Measurements from ENCODE around the gene RBMS1.

RBMS1 gene

DNA sequence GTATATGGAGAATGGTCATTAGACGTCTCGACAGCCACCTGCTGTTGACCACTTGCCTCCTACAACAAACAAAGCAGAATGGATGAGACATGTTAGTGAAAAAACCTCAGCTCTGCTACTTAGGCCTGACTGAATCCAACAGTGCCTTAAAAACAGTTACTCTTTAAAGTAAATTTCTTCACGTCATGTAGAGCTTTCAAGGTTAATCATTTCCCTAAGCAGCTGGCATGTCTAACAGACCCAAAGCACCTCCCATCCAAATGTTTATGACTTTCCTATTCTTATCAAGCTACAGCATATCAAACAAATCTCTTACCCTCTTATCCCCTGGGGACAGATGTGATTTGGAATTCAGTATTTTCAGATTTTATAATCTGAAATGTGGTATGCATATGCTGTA, 218.0 kb downstream of the RBMS1 start:
- DNase-seq (ENCODE audit: low read depth): no peak

DNA sequence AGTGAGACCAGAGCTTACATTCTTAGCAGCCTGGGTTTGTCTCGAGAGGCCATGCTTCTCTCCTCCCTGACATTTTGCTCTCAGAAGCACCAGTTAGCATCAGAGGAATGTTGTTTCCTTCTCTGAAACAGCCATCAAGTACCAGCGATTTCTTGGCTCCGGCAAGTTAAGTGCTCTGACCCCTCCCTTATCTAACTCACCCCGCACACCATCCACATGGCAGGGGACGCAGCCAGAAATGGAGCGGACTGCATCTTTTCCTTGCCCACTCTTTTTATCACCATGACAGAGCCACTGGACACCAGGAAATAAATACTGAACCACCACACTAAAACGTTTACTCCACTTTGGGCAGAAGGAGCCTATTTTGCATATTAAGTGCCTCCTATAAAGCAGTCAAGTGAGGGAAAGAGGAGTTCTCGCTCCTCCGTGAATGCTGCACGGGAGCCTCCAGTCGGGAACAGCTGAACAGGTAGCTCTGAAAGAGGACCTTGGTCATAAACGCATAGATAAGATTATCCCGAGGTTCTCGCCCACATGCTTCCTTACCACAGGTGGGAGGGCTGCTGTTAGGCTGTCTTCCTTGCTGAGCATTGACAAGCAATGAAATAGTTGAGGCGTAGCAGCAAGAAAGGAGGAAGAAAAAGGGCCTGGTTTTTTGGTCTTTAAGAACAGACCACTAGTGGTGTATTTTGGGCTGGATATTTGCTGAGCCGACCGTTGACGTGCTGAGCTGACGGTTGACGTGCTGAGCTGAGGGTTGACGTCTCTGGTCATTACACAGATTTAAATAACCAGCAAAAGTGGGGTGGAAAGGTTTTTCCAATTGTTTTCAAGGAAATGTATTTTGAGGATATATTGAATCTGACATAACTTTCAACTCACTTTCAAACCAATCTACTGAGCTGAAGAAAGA, 222.2 kb downstream of the RBMS1 start:
- no peak for DNase-seq (ENCODE audit: low read depth)

DNA sequence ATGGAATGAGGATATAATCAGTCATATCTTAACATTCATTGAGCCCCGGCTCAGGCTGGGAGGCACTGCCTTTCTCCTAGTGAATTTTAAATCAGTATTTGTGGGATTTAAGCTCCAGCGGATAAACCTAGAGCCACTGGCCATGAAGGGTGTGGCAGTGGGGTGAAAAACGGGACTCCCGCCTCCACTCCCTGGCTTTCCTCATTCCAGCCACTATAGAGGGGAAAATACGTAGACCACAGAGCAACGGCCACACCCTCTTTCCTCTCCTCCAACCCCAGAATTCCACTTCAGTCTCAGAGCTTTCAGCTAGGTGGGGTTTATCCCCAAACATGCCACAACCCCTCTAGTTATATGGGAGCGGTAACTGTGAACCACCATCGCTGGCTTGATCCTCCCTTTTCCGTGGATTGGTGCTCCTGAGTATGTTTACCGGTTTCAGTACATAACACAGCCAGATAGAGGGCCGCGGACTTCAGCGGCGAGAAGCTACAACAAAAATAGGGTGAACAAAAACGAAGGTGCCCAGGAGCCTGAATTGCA, 223.0 kb downstream of the RBMS1 start:
- DNase-seq (ENCODE audit: low read depth): no peak

DNA sequence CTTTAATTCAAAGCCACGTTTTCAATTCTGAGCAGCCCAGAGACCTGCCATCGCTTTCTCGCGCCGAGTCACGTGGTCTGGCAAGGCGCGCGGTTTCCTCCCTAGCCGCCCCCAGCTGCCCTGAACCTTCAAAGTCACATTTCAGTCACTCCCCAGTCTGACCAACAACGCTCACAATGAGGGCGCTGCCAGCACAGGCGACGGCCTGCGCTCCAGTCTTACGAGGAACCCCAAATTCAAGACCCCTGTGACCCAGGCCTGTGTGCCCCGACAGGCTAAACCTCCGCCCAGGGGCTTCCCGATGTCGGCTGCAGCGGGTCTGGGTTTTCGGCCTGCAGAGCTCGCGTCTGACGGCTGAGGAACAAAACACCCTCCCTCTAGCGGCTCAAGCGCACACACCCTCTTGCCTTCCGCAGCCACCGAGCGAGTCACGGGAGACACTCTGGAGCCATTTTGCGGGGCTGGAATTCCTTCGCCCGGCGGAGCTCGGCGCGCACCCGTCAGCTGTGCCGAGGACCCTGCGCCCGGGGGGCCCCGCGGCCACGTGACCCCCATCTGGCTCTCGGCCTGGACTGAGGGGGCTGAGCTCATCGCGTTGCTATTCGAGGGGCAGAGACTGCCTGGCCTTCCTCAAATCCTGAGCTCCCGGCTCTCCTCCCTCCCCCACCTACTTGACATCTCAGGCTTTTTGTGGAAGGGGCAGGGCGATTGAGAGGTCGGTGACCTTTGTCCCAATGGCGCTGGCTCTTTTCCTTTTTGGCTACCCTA, 223.6 kb downstream of the RBMS1 start:
- DNase-seq (ENCODE audit: low read depth): peak; percentile 81

DNA sequence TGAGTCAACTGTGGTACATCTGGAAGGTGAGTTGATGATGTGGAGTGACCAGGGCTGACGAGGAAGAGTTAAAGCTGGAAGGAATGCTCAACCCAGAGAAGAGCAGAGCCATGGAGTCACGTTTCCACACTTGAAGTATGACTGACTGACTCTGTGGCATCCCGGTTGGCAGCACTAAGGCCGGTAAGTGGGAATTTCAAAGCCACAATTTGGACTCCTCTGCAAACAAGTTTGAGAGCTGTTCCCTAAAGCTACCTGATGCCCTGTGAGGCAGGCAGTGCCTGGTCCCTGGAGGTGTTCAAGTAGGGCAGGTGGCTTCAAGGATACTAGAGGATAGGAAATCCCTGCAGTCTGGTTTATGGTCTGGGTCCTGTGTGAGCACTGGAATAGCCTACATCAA, 224.2 kb downstream of the RBMS1 start:
- no peak for DNase-seq (ENCODE audit: low read depth)

DNA sequence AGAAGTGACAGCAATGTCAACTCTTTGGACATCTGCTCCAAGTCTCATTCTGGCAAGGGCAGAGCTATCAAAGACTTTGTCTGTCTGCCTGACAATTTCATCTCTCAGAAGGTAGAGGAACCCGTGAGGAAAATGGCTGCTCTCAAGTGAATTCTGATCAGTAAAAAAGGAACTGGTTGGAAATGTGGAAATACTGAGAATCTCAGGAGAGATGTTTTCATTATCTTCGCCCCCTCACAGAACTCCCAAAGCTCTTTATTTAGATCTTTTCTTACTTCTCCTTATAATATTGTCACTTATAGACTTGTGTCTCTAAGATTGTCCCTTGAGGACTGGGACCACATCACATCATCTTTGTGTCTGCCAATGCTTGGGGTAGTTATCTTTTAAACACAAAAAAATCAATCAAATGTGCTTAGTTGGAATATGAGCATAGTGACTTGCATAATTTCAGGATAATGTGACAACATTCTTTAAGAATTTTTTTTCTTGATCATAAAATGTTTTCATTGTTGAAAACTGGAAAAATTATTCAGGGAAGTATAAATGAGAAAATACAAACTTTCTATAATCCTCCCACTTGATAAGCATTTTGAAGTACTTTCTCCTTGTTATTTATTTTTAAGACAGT, 225.3 kb downstream of the RBMS1 start:
- DNase-seq (ENCODE audit: low read depth): no peak

DNA sequence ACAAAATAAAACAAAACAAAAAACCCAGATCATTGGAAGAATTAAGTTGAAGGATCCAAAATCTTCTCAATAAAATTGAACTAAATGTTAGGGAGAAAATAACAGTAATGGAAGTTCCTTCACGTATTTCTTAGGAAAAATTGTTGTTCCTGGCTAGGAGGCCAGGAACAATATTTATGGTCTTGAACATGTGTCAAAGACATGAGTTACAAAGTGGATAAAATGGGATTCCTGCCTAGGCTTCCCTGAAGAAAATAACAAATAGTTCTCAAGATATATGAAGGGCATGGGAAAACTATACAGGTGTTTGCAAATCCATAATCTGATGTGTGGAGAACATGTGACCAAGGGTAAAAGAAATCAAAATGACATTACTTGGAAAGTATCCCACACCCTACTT, 225.9 kb downstream of the RBMS1 start:
- no peak for DNase-seq (ENCODE audit: low read depth)

DNA sequence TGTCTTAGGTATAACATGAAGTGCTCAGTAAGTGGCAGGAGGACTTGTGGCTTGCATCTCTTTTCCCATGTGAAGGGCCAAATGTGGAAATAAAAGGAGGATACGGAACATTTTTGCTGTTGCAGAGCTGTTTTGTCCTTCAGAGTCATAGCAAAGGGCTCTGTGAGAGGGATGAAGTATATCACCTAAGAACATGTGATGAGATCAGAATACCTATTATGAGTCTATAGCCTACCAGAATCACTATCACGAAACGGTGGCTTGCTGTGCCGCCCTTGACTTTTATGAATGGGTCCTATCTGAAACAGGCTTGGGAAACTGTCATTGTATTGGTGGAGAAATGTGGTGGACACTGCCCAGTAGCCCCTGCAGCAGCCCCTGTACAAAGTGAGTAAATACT, 226.6 kb downstream of the RBMS1 start:
- no peak for DNase-seq (ENCODE audit: low read depth)

DNA sequence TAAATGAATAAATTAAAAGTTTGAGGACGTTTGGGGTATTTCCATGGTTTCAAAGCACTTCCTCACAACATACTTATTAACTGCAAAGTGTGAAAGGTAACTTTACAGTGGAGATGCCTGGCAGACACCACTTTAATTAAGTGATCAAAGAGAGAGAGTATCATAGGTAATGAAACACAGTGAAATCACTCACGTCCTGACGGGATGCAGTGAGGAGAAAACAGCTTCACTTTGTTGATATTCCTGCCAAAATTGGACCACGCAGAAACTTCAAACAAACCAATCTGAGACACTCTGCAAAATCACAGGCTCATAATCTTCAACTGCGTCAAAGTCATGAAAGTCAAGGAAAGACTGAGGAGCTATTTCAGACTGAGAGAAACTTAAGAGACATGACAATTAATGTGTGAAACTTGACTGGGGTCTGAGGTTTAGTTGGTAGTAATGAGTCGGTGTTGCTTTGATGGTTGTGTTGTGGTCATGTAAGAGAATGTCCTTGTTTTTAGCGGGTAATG, 227.5 kb downstream of the RBMS1 start:
- DNase-seq (ENCODE audit: low read depth): no peak

DNA sequence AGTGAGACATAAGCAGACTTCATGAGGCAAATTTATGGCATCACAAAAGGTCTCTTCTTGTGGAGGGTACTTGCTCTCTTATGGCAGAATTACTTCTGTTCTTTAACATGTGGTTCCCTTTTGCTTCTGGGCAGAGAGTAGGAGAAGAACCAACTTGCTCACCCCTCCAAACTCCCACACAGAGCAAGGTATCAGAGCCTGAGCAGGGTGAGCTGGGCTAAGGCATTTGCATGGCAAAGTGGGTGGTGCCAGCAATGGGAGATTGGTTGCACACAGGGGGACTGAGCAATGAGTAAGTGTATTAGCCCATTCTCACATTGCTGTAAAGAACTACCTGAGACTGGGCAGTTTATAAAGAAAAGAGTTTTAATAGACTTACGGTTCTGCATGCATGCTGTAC, 229.3 kb downstream of the RBMS1 start:
- DNase-seq (ENCODE audit: low read depth): no peak

DNA sequence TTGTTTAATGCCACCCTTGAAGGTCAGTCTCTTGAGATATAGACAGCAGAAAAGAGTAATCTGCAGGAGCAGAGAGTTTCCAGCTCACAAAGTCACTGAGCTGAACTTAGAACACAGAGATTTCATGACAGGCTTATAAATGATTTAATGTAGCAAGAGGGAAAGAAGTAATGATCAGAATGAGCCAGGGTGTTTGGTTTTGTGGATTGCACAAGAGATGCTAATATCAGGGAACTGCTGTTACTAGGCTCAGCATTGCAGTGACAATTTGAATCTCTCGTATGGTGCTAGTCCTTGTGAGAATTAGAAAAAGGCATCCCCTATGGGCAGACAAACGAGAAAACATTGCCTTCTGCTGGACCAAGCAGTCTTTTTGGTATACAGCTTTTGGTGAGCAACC, 231.9 kb downstream of the RBMS1 start:
- no peak for DNase-seq (ENCODE audit: low read depth)

DNA sequence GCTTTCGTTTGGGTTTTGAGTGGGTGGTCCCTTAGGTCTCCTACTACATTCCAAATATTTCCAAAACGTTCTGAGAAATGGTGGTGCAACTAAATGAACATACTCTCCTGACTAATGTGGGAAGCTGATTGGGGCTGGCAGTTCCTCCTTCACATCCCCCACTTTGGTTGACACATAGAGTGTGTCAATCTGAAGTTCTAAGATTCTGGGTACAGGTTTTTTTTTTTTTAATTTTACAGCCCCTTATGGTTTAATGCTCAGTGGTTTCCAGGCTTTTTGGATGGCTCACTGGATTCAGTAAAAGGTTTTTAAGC, 235.2 kb downstream of the RBMS1 start:
- DNase-seq (ENCODE audit: low read depth): no peak

DNA sequence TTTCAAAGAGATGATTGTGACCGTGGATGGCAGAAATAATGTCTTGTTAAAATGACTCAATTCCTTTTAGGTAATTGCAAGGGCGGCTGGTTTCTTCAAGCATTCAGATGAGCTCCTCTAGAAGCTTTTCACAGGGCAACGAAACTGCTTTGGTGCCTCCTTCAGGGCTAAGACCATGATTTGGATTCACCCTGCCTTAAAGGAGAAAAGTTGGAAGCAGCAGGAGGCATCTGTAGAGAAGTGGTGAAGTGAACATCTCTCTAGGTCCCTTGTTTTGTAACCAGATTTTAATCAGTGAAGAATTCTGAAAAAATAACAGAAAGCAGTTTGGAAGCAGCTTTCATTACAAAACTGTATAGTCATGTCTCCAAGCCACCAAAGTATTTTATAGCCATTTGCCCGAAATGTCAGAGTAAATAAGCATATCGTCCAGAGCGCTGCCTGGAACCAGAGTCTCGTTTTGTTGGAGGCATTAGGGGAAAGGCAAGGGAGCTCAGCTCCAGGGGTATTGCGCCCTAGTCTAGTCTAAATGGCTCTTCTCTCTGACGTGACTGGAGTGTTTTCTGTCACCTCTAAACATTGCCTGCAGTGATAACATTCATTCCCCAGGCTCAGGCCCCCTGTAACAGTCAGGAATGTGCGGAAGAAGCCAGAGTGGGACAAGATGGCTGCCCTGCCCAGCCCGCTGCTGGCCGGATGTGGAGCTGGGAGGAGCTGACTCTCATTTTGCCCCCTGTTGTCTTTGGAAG, 235.7 kb downstream of the RBMS1 start:
- DNase-seq (ENCODE audit: low read depth): no peak

DNA sequence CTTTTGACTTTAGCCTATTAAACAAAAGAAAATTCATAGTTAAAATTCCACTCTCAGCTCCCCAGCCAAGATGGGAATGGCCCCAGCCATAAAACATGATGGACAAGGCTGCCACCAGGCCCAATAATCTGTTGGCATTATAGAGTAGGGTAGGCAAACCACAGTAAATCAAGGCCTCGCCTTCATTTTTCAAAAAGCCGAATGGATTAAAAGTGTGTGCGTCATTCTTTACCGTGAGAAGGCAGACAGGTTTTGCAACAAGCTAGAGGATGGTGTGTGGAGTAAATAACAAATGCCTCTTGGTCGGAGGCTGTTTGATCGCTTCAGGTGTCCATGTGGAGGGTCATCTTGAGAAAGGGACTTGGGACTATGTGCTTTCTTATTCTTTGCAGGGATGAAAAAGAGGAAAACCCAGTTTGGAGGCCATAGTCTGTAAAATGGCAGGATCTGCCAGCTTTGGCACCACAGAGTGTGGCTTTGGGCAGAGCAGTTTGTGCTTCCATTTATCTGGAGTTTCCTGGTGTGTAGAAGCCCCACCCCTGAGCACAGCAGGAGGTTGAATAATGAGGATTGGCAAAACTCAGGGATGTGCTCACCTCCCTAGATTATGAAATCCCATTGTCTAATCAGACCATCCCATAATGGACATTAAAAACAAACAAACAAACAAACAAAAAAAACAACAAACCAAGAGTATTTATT, 236.4 kb downstream of the RBMS1 start:
- DNase-seq (ENCODE audit: low read depth): no peak

DNA sequence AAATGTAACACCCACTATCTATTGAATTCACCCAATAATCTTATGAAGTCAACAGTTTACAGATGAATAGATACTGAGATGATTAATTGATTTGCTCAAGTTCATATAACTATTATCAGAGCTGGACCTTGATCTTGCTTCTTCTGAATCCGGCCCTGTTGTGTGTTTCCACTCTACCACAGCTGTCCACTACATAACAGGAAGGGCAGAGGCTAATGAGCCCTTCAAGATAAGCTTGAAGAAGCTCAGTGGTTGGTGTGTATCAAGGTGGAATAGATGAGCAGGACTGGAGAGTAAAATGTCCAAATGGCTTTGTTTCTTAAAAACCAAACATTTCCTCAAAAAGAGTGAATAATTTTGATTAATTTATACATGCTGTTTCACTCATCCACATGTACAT, 237.1 kb downstream of the RBMS1 start:
- DNase-seq (ENCODE audit: low read depth): no peak

DNA sequence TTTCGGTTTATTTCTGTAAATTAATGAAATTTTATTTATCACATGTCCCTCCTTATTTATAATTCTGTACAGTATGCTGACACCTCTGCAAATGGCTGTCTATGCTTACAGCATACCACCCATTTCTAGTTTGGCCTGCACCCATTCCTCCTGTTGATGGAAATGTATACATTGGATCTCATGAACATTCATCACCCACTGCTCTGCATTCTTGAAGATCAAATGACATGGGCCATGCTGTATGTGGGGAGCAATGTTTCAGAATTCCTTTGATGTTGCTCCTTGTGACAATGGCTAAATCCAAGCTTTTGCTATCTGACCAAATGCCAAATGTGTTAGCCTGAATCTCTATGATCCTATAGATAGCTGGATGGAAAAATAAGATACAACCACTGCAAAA, 238.2 kb downstream of the RBMS1 start:
- DNase-seq (ENCODE audit: low read depth): no peak

DNA sequence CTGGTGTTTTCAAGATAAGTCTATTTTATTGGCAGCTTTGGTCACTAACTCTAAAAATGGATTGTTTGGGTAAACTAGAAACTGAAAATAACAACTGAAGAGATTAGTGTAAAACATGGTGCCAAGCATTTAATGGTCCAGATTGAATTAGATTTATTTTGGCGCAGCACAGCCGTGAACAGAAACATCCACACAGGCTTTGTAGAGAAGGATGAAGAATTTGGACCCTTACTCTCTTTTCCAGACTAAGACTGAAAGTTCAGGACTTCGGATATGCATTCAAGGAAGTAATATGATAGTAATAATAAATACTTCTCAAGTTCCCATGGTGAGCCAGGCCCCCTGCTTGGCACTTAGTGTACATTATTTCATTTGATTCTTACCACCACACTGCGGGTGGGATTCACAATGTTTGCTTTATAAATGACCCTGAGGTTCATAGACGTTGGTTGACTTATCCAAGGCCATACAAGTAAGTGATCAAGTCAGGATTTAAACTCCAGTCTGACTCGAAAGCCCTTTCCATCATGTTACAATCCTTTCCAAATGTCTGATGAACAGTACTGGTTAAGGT, 239.3 kb downstream of the RBMS1 start:
- no peak for DNase-seq (ENCODE audit: low read depth)

DNA sequence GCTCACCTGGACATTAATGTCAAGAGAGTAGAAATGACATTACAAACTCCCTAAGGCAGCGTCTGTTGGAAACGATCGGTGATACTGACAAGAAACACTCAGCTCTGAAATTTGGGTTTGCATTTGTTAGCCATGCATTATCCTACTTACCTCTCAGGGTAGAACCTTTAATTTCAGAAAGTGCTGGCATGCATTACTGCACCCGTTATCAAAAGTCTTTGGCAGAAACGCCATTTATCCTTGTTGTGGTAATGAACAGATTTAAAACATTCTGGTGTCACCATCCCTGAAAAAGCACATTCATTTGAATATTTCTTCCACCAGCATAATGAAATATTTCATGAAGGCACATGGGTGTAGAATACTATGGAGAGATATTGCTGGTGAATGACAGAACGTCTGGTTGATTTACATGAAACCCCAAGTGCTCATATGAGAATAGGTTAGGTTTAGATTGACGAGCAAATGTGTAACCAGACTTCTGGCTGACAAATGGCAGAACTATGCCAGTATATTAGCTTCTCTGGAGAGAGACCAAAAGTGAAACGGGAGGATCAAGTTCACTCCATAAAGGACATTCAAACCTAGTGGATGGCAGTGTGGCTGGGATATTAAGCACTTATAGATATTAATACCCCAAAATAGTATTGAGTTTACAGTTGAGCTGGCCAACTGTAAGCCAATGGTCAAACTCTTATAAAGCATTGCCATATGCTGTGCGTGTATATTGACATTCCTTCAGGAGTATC, 240.0 kb downstream of the RBMS1 start:
- no peak for DNase-seq (ENCODE audit: low read depth)

DNA sequence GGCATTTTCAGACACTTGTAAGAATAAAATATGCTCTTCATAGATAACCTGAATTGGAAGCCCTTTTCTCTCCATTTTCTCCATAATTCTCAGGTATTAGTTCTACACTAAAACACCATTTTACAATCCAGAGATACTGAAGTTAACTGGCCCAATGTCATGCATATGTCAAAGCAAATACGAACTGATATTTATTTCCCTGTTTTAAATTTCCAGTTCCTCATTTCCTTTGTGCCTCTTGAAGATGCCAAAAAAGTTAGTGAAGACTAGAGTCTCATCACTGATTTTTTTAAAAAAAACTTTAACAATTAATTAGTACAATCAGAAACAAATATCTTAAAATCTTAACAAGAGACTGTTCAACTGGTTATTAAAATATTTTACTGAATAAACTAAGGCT, 240.7 kb downstream of the RBMS1 start:
- no peak for DNase-seq (ENCODE audit: low read depth)

DNA sequence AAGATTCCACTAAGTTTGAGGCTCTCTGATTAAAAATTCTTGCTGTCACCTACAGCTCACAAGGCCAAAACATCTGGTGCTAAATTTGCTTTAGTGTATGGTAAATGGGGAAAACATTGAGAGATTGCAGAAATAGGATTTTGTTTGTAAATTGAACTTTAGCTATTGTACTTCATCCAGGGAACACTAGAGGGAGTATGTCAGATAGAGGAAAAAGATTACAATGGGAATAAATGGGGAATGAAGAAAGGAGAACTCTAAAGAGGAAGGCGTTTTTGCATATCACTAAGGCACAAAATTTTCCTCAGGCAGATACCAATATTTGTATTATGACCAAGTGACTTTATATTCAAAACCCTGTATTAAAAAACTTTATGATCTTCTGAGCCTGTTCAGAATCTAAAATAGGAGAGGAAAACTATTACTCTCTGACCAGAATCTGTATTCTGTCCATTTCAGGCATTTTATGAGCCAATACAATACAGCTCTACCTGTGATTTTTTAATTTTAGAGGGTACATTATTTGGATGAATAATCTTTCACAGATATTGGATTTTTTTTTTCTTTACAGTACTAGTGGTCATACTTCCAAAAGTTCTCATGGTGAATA, 241.2 kb downstream of the RBMS1 start:
- no peak for DNase-seq (ENCODE audit: low read depth)

All from HS-27A (cell line).